Endothelial cell of umbilical vein (primary cell): ENCODE data around the gene RPL12. TPM values are rescaled to one million over a fixed set of nuclear protein-coding genes. Genes with fewer than 3 reads are reported as not detected.

Source experiments
- BruUV-seq: library from RNA; stranded (reverse); fragments of 400-500 nt; replicated peaks from 2 replicates; lab custom pipeline; 2021; lab: Mats Ljungman, UMichigan
- CTCF ChIA-PET: fragments of 300-600, 350-600 bp; sonication (Branson Sonifier 250); formaldehyde crosslinking; loops from one replicate; lab custom pipeline; 2021; ENCODE audit warnings: antibody characterized with exemption, inconsistent platforms; lab: Charles Lee
- POLR2A ChIA-PET: fragments of 300-600, 350-600 bp; sonication (Branson Sonifier 250); formaldehyde crosslinking; loops from one replicate; lab custom pipeline; 2021; ENCODE audit warnings: antibody characterized with exemption, inconsistent platforms; lab: Charles Lee
- DNase-seq: peaks from one replicate; pipeline ENCODE4 v3.0.0-alpha.2; 2011; ENCODE audit warnings: low read depth, low spot score
- FAIRE-seq: peaks from 2 replicates; lab custom pipeline; 2011; peaks lifted over from hg19 to GRCh38; lab: Jason Lieb, UNC
- H2AFZ ChIP-seq: 2 replicates; pipeline ENCODE4 v1.6.0; 2012; ENCODE audit warnings: low read depth, low read length, control low read depth, inconsistent platforms
- H3K27ac ChIP-seq: 2 replicates; pipeline ENCODE4 v1.5.1; 2011; ENCODE audit warnings: low read depth, mild to moderate bottlenecking, control low read depth, low read length, moderate library complexity; ENCODE audit not compliant: insufficient read depth
- H3K27me3 ChIP-seq, 2 experiments: 2 replicates each; pipeline versions ENCODE4 v1.6.0 to v1.6.1; 2011; ENCODE audit warnings: low read length in 2 of 2, mixed read lengths in 1 of 2; ENCODE audit not compliant: control insufficient read depth in 2 of 2, insufficient read depth in 2 of 2
- H3K36me3 ChIP-seq, 2 experiments: 2 replicates in 1 of 2; 3 replicates in 1 of 2; pipeline ENCODE4 v1.5.1; 2011; ENCODE audit warnings: low read length in 2 of 2, mild to moderate bottlenecking in 1 of 2, moderate library complexity in 1 of 2; ENCODE audit not compliant: control insufficient read depth in 2 of 2, insufficient read depth in 2 of 2; ENCODE audit errors: extremely low read depth in 1 of 2
- H3K4me1 ChIP-seq: 3 replicates; pipeline ENCODE4 v1.5.1; 2011; ENCODE audit warnings: mild to moderate bottlenecking, low read length; ENCODE audit not compliant: control insufficient read depth, insufficient read depth; ENCODE audit errors: extremely low read depth
- H3K4me2 ChIP-seq: 2 replicates; pipeline ENCODE4 v1.6.1; 2011; ENCODE audit warnings: low read length, control low read depth, mixed read lengths; ENCODE audit not compliant: insufficient read depth
- H3K4me3 ChIP-seq, 3 experiments: fragments of 200-600 bp in 1 of 3; sonication (generic), shearing (Covaris generic) in 1 of 3; replicated peaks in 1 of 3; 2 replicates each; pipeline ENCODE4 v1.5.1; 2011 to 2016; ENCODE audit warnings: control low read depth in 3 of 3, low read length in 3 of 3, mild to moderate bottlenecking in 2 of 3, inconsistent platforms in 1 of 3, low read depth in 1 of 3, moderate library complexity in 1 of 3; ENCODE audit not compliant: insufficient read depth in 1 of 3
- H3K79me2 ChIP-seq: 2 replicates; pipeline ENCODE4 v1.6.0; 2012; ENCODE audit warnings: low read length, inconsistent platforms; ENCODE audit not compliant: control insufficient read depth, insufficient read depth
- H3K9ac ChIP-seq: replicated peaks from 2 replicates; pipeline ENCODE3; 2011; ENCODE audit warnings: low read length, control low read depth; ENCODE audit not compliant: insufficient read depth; ENCODE audit errors: extremely low read depth
- H3K9me1 ChIP-seq: replicated peaks from 3 replicates; pipeline ENCODE4 v1.6.0; 2011; ENCODE audit warnings: mild to moderate bottlenecking, low read length; ENCODE audit not compliant: control insufficient read depth, insufficient read depth; ENCODE audit errors: extremely low read depth
- H3K9me3 ChIP-seq: replicated peaks from 2 replicates; pipeline ENCODE4 v1.5.1; 2012; ENCODE audit warnings: low read length, inconsistent platforms; ENCODE audit not compliant: control insufficient read depth, insufficient read depth
- H4K20me1 ChIP-seq: replicated peaks from 2 replicates; pipeline ENCODE3; 2011; ENCODE audit warnings: mild to moderate bottlenecking, low read length; ENCODE audit not compliant: control insufficient read depth, insufficient read depth; ENCODE audit errors: extremely low read depth
- EZH2 ChIP-seq: IDR thresholded peaks from 2 replicates; pipeline ENCODE4 v1.6.1; 2012; ENCODE audit warnings: borderline replicate concordance, low read depth, mild to moderate bottlenecking, moderate library complexity, low read length, inconsistent platforms; ENCODE audit not compliant: severe bottlenecking
- FOS ChIP-seq: IDR thresholded peaks from 2 replicates; pipeline ENCODE4 v1.6.1; 2011; ENCODE audit warnings: mild to moderate bottlenecking, low read length, moderate library complexity, borderline replicate concordance; ENCODE audit not compliant: insufficient read depth
- GATA2 ChIP-seq: IDR thresholded peaks from 2 replicates; pipeline ENCODE4 v1.7.0; 2011; ENCODE audit warnings: low read depth, mild to moderate bottlenecking, moderate library complexity, mixed read lengths, low read length; ENCODE audit not compliant: insufficient read length, insufficient read depth
- JUN ChIP-seq: IDR thresholded peaks from 2 replicates; pipeline ENCODE4 v1.6.1; 2011; ENCODE audit warnings: borderline replicate concordance, low read depth; ENCODE audit not compliant: insufficient read length, insufficient read depth
- MAX ChIP-seq: IDR thresholded peaks from 2 replicates; pipeline ENCODE4 v1.6.1; 2011; ENCODE audit not compliant: insufficient read depth, insufficient read length
- MYC ChIP-seq: IDR thresholded peaks from one replicate; pipeline ENCODE4 v1.6.1; 2011; ENCODE audit warnings: mild to moderate bottlenecking, low read depth, low read length
- POLR2A ChIP-seq: IDR thresholded peaks from 2 replicates; pipeline ENCODE4 v1.6.1; 2012; ENCODE audit warnings: low read depth, mild to moderate bottlenecking, control low read depth, low read length
- POLR2AphosphoS5 ChIP-seq: IDR thresholded peaks from 2 replicates; pipeline ENCODE4 v1.6.1; 2012; ENCODE audit warnings: low read depth, mild to moderate bottlenecking, control low read depth, low read length, moderate library complexity; ENCODE audit not compliant: insufficient read depth
- dilution Hi-C: fragments of 300-500 bp; cut with MboI; formaldehyde crosslinking; loops from one replicate; pipeline ENCODE4 v1.15.0; 2019; ENCODE audit warnings: low sequenced_read_pairs; ENCODE audit not compliant: extremely low pct_ligation_motif_present
- intact Hi-C: fragments of 100-400 bp; cut with micrococcal nuclease; formaldehyde crosslinking; loops from one replicate; pipeline ENCODE4 v1.10.0; 2022
- polyA plus RNA-seq, 4 experiments: library from polyadenylated mRNA; depleted of rRNA in 3 of 4; stranded (reverse) in 3 of 4; unstranded in 1 of 4; fragments of >200 nt; gene quantifications; 2 replicates each; pipeline versions ENCODE4 v1.2.1 to v1.2.3, GENCODE V29; 2011 to 2012; ENCODE audit warnings: missing spikeins in 1 of 4
- total RNA-seq: library from RNA; stranded (reverse); gene quantifications from 2 replicates; pipeline ENCODE4 v1.2.3, GENCODE V29; 2021
- TF ChIP-seq, protein P1 (sequence below), 2 donors: IDR thresholded peaks; 1 replicate in 1 of 2; 2 replicates in 1 of 2; pipeline ENCODE4 v1.5.1; 2011; ENCODE audit warnings: low read length in 2 of 2, mild to moderate bottlenecking in 2 of 2, moderate library complexity in 2 of 2, control low read depth in 1 of 2, inconsistent platforms in 1 of 2, low read depth in 1 of 2; ENCODE audit not compliant: insufficient read depth in 1 of 2; ENCODE audit errors: extremely low read depth in 1 of 2

Gene RPL12
- total and polyA plus RNA-seq, 2 donors (not counting 3 experiments of a cell fraction or from before 2014, with no cell fraction given): 1,231 to 3,007 TPM

GRCh38 chr9:127411122-127411521 is 40.1 kb downstream of the RPL12 start:
- Histone ChIP-seq H3K9me1 (no peaks in the 10 kb centered on the region), H3K36me3 (no peaks in the 10 kb centered on the region), H3K9ac (no peak overlapping the region), H3K4me1 (no peaks in the 10 kb centered on the region), H4K20me1 (no peaks in the 10 kb centered on the region), H3K27ac (no peak overlapping the region), H3K27me3 (no peaks in the 10 kb centered on the region), H3K9me3 (no peaks in the 10 kb centered on the region), H3K79me2 (no peaks in the 10 kb centered on the region), H3K4me2 (no peak overlapping the region), H3K4me3 (no peak overlapping the region), H2AFZ (no peak overlapping the region)
- no peak for DNase-seq
- no peak for TF ChIP-seq JUN
- TF ChIP-seq EZH2: no peak
- TF ChIP-seq, protein P1, sequence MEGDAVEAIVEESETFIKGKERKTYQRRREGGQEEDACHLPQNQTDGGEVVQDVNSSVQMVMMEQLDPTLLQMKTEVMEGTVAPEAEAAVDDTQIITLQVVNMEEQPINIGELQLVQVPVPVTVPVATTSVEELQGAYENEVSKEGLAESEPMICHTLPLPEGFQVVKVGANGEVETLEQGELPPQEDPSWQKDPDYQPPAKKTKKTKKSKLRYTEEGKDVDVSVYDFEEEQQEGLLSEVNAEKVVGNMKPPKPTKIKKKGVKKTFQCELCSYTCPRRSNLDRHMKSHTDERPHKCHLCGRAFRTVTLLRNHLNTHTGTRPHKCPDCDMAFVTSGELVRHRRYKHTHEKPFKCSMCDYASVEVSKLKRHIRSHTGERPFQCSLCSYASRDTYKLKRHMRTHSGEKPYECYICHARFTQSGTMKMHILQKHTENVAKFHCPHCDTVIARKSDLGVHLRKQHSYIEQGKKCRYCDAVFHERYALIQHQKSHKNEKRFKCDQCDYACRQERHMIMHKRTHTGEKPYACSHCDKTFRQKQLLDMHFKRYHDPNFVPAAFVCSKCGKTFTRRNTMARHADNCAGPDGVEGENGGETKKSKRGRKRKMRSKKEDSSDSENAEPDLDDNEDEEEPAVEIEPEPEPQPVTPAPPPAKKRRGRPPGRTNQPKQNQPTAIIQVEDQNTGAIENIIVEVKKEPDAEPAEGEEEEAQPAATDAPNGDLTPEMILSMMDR (IDR thresholded peaks at IDR 0.05; ENCODE audit: extremely low read depth in 1 of 2, insufficient read depth in 1 of 2, low read depth in 1 of 2, low read length in 2 of 2): no peak
- TF ChIP-seq GATA2: no peak
- TF ChIP-seq MYC: no peak
- TF ChIP-seq FOS: no peak
- TF ChIP-seq POLR2AphosphoS5: no peak
- no peak for TF ChIP-seq MAX
- no peak for TF ChIP-seq POLR2A
- no peak for FAIRE-seq
- BruUV-seq: no TSS peak
- ChIA-PET POLR2A (no interaction called here), CTCF (no interaction called here)
- intact Hi-C loops (no loop called here), dilution Hi-C loops (no loop called here)
